Measurements from ENCODE around the gene KCTD20.

The KCTD20 gene

GRCh38 chr6:36441307-36441894 is 1.4 kb upstream of the KCTD20 start (continued):
- TF ChIP-seq IKZF3 (tag by site-specific recombination; IDR thresholded peaks at IDR 0.05) (0 out of 2 replicates have a peak, but pooled peaks have one; percentile 64), ZBTB1 (tag by site-specific recombination; IDR thresholded peaks at IDR 0.05) (no peak), GLI2 (tag by site-specific recombination; IDR thresholded peaks at IDR 0.05; ENCODE audit: borderline replicate concordance, low read depth) (no peak), ZBTB11 (tag by site-specific recombination; conservative IDR thresholded peaks at IDR 0.05; ENCODE audit: low read depth) (no peak), KLF16 (tag by site-specific recombination; IDR thresholded peaks at IDR 0.05) (no peak), GLIS1 (tag by site-specific recombination; IDR thresholded peaks at IDR 0.05) (no peak), ZNF18 (tag by site-specific recombination; IDR thresholded peaks at IDR 0.05) (no peak), ZSCAN4 (tag by site-specific recombination; IDR thresholded peaks at IDR 0.05) (no peak), ZNF174 (tag by site-specific recombination; IDR thresholded peaks at IDR 0.05) (no peak), ZNF274 (IDR thresholded peaks at IDR 0.05; ENCODE audit: low read length) (no peak), ZNF274 (tag by site-specific recombination; IDR thresholded peaks at IDR 0.05; ENCODE audit: borderline replicate concordance) (no peak), SP2 (tag by site-specific recombination; IDR thresholded peaks at IDR 0.05) (peak; percentile 54), ZBTB20 (tag by site-specific recombination; IDR thresholded peaks at IDR 0.05) (no peak), ZNF202 (tag by site-specific recombination; IDR thresholded peaks at IDR 0.05; ENCODE audit: borderline replicate concordance) (no peak), ZFHX2 (tag by site-specific recombination; conservative IDR thresholded peaks at IDR 0.05) (no peak), ZXDB (tag by site-specific recombination; IDR thresholded peaks at IDR 0.05) (no peak), GFI1B (tag by site-specific recombination; IDR thresholded peaks at IDR 0.05) (no peak), ZBTB6 (tag by site-specific recombination; IDR thresholded peaks at IDR 0.05) (no peak), ZFP37 (tag by site-specific recombination; IDR thresholded peaks at IDR 0.05) (no peak), ZBTB21 (tag by site-specific recombination; IDR thresholded peaks at IDR 0.05) (peak; percentile 94), ATF2 (tag by site-specific recombination; IDR thresholded peaks at IDR 0.05; ENCODE audit: low read depth) (peak; percentile 44; the same call in 1 of the 2 replicates), PRDM6 (tag by site-specific recombination; IDR thresholded peaks at IDR 0.05) (no peak), ZNF19 (tag by site-specific recombination; IDR thresholded peaks at IDR 0.05; ENCODE audit: low read depth) (no peak), ZNF341 (tag by site-specific recombination; IDR thresholded peaks at IDR 0.05; ENCODE audit: low read depth) (peak; percentile 93), ZNF76 (tag by site-specific recombination; IDR thresholded peaks at IDR 0.05; ENCODE audit: borderline replicate concordance, low read depth) (no peak), ZNF549 (tag by site-specific recombination; IDR thresholded peaks at IDR 0.05) (no peak), BCL6B (tag by site-specific recombination; IDR thresholded peaks at IDR 0.05) (no peak), ZNF610 (tag by site-specific recombination; IDR thresholded peaks at IDR 0.05; ENCODE audit: borderline replicate concordance) (no peak)
